HEK293 (cell line): Measurements from ENCODE around the gene PKD2L1.

Source experiments
- CTCF ChIA-PET: fragments of 350-600 bp; formaldehyde crosslinking; extraction: SDS; loops from one replicate; lab custom pipeline; 2021; ENCODE audit warnings: antibody characterized with exemption; lab: Yijun Ruan, JAX
- POLR2A ChIA-PET: fragments of 300-600 bp; formaldehyde crosslinking; extraction: SDS; loops from one replicate; lab custom pipeline; 2020; ENCODE audit warnings: antibody characterized with exemption, inconsistent platforms; lab: Yijun Ruan, JAX
- H3K27ac ChIP-seq: fragments of 200-500 bp; sonication (Bioruptor generic); 2 replicates; pipeline ENCODE4 v1.5.1; 2014; ENCODE audit warnings: low read depth, low read length, control low read depth, inconsistent platforms; ENCODE audit errors: extremely low read depth
- H3K36me3 ChIP-seq, 2 experiments: fragments of 200-500 bp in 1 of 2; sonication (Bioruptor generic) in 1 of 2; 1 replicate in 1 of 2; 2 replicates in 1 of 2; pipeline ENCODE4 v1.5.1; 2014 to 2017; ENCODE audit warnings: inconsistent platforms in 2 of 2, low read length in 2 of 2; ENCODE audit not compliant: control insufficient read depth in 2 of 2, insufficient read depth in 1 of 2
- H3K4me1 ChIP-seq: fragments of 200-500 bp; sonication (Bioruptor generic); 2 replicates; pipeline ENCODE4 v1.5.1; 2014; ENCODE audit warnings: mild to moderate bottlenecking, low read length, inconsistent platforms; ENCODE audit not compliant: control insufficient read depth, insufficient read depth
- H3K4me3 ChIP-seq: 2 replicates; pipeline ENCODE4 v1.5.1; 2011; ENCODE audit warnings: low read depth, mild to moderate bottlenecking, control low read depth, low read length, moderate library complexity
- H3K9me3 ChIP-seq: fragments of 200-500 bp; sonication (Bioruptor generic); 2 replicates; pipeline ENCODE4 v1.5.1; 2014; ENCODE audit warnings: low read depth, low read length, inconsistent platforms; ENCODE audit not compliant: control insufficient read depth, insufficient read depth
- EGR2 ChIP-seq: fragments of 450-650 bp; formaldehyde crosslinking; IDR thresholded peaks from 2 replicates; pipeline ENCODE4 v1.5.1; 2016; ENCODE audit warnings: low read depth, missing biosample characterization, missing genetic modification characterization
- FEZF1 ChIP-seq: fragments of 450-650 bp; formaldehyde crosslinking; IDR thresholded peaks from 2 replicates; pipeline ENCODE4 v1.5.1; 2016; ENCODE audit warnings: missing biosample characterization, missing genetic modification characterization
- GLI2 ChIP-seq: fragments of 450-650 bp; formaldehyde crosslinking; IDR thresholded peaks from 2 replicates; pipeline ENCODE4; 2017; ENCODE audit warnings: missing biosample characterization, missing genetic modification characterization, low read depth, borderline replicate concordance
- SCRT2 ChIP-seq: fragments of 450-650 bp; formaldehyde crosslinking; IDR thresholded peaks from 2 replicates; pipeline ENCODE4 v1.5.1; 2016; ENCODE audit warnings: missing biosample characterization, missing genetic modification characterization
- ZBTB21 ChIP-seq: fragments of 450-650 bp; formaldehyde crosslinking; IDR thresholded peaks from 2 replicates; pipeline ENCODE4 v1.5.1; 2017; ENCODE audit warnings: missing biosample characterization, missing genetic modification characterization
- ZBTB8A ChIP-seq: fragments of 450-650 bp; formaldehyde crosslinking; IDR thresholded peaks from 2 replicates; pipeline ENCODE4 v1.5.1; 2016; ENCODE audit warnings: missing biosample characterization, missing genetic modification characterization
- ZNF121 ChIP-seq: fragments of 450-650 bp; formaldehyde crosslinking; IDR thresholded peaks from 2 replicates; pipeline ENCODE4 v1.5.1; 2016; ENCODE audit warnings: missing biosample characterization, missing genetic modification characterization
- ZNF2 ChIP-seq: fragments of 450-650 bp; formaldehyde crosslinking; IDR thresholded peaks from 2 replicates; pipeline ENCODE4 v1.5.1; 2016; ENCODE audit warnings: missing biosample characterization, missing genetic modification characterization
- ZNF274 ChIP-seq, 2 experiments: fragments of 200-500 bp in 1 of 2; fragments of 450-650 bp in 1 of 2; sonication (Bioruptor generic) in 1 of 2; formaldehyde crosslinking in 1 of 2; IDR thresholded peaks; 2 replicates each; pipeline versions ENCODE4 v1.5.1 to v1.6.1; 2014 to 2016; ENCODE audit warnings: borderline replicate concordance in 1 of 2, inconsistent platforms in 1 of 2, low read length in 1 of 2, missing biosample characterization in 1 of 2, missing genetic modification characterization in 1 of 2
- ZNF341 ChIP-seq: fragments of 450-650 bp; formaldehyde crosslinking; IDR thresholded peaks from 2 replicates; pipeline ENCODE4; 2016; ENCODE audit warnings: low read depth, missing biosample characterization, missing genetic modification characterization
- ZNF555 ChIP-seq: fragments of 450-650 bp; formaldehyde crosslinking; conservative IDR thresholded peaks from 2 replicates; pipeline ENCODE4 v1.5.1; 2017; ENCODE audit warnings: missing biosample characterization, mild to moderate bottlenecking, missing genetic modification characterization, inconsistent platforms
- ZSCAN30 ChIP-seq: fragments of 450-650 bp; IDR thresholded peaks from 2 replicates; pipeline ENCODE4 v1.5.1; 2018; ENCODE audit warnings: missing biosample characterization, mild to moderate bottlenecking, missing genetic modification characterization, moderate library complexity
- TF ChIP-seq, protein P1 (sequence below): fragments of 450-650 bp; formaldehyde crosslinking; IDR thresholded peaks from 2 replicates; pipeline ENCODE4 v1.5.1; 2017; ENCODE audit warnings: missing biosample characterization, missing genetic modification characterization
- TF ChIP-seq, protein P2 (sequence below): fragments of 450-650 bp; formaldehyde crosslinking; IDR thresholded peaks from 2 replicates; pipeline ENCODE4 v1.5.1; 2016; ENCODE audit warnings: missing biosample characterization, missing genetic modification characterization, borderline replicate concordance
- TF ChIP-seq, protein P3 (sequence below): fragments of 450-650 bp; formaldehyde crosslinking; IDR thresholded peaks from 2 replicates; pipeline ENCODE4 v1.5.1; 2016; ENCODE audit warnings: missing biosample characterization, missing genetic modification characterization, borderline replicate concordance
- TF ChIP-seq, protein P4 (sequence below): fragments of 450-650 bp; formaldehyde crosslinking; IDR thresholded peaks from 2 replicates; pipeline ENCODE4 v1.5.1; 2016; ENCODE audit warnings: missing biosample characterization, missing genetic modification characterization
- TF ChIP-seq, protein P5 (sequence below): fragments of 450-650 bp; formaldehyde crosslinking; IDR thresholded peaks from 2 replicates; pipeline ENCODE4 v1.5.1; 2016; ENCODE audit warnings: missing biosample characterization, missing genetic modification characterization
- TF ChIP-seq, protein P6 (sequence below): sonication (generic); formaldehyde crosslinking; IDR thresholded peaks from 2 replicates; pipeline ENCODE4 v1.8.1; 2022; ENCODE audit warnings: mild to moderate bottlenecking, moderate library complexity, missing genetic modification reagents
- TF ChIP-seq, protein P7 (sequence below): fragments of 450-650 bp; formaldehyde crosslinking; IDR thresholded peaks from 2 replicates; pipeline ENCODE4 v1.5.1; 2016; ENCODE audit warnings: missing biosample characterization, missing genetic modification characterization

The PKD2L1 gene

DNA sequence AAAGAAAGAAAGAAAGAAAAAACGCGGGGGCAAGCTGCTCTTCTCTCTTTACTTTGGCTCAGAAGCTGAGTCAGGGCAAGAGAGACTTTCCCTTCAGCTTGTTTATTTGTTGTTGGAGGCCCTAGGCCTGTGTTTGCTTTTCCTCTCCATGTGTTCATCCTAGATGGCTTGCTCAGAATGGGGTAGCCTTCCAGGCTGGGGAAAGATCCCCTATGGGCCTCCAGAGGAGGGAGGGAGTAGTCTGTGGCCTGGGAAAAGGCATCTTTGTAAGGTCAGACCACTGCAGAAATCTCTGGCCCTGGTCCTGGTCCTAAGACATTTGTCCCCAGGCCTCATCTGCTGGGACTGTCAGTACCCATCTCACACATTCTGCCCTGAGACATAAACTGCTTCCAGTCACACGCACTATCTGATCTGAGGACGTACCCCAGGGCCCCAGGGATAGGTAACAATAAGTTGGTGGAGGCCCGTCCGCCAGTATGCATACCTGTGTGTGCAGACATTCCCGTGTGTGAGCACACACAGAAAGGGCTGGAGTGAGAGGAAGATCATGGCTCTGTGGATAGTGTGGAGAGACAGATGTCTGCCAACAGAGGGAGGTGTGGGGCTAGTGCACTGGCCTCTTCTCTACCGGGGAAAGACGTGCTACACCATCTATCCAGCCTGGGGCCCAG, 12.1 kb upstream of the PKD2L1 start:
- H3K27ac ChIP-seq: no peak overlapping the region; the same call in 1 of the 2 replicates
- POLR2A ChIA-PET: interaction anchor here (0.6 to 2.6 kb wide), 2 partner anchors 31 to 49 kb away, joined by 3 to 9 read pairs; no protein-coding TSS in a partner anchor
- TF ChIP-seq, protein P1, sequence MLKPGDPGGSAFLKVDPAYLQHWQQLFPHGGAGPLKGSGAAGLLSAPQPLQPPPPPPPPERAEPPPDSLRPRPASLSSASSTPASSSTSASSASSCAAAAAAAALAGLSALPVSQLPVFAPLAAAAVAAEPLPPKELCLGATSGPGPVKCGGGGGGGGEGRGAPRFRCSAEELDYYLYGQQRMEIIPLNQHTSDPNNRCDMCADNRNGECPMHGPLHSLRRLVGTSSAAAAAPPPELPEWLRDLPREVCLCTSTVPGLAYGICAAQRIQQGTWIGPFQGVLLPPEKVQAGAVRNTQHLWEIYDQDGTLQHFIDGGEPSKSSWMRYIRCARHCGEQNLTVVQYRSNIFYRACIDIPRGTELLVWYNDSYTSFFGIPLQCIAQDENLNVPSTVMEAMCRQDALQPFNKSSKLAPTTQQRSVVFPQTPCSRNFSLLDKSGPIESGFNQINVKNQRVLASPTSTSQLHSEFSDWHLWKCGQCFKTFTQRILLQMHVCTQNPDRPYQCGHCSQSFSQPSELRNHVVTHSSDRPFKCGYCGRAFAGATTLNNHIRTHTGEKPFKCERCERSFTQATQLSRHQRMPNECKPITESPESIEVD: no peak
- TF ChIP-seq ZSCAN30: 0 out of 2 replicates have a peak, but pooled peaks have one; percentile 35
- no peak for TF ChIP-seq FEZF1 (tag by site-specific recombination)
- TF ChIP-seq ZBTB8A (tag by site-specific recombination): no peak
- TF ChIP-seq, protein P2, sequence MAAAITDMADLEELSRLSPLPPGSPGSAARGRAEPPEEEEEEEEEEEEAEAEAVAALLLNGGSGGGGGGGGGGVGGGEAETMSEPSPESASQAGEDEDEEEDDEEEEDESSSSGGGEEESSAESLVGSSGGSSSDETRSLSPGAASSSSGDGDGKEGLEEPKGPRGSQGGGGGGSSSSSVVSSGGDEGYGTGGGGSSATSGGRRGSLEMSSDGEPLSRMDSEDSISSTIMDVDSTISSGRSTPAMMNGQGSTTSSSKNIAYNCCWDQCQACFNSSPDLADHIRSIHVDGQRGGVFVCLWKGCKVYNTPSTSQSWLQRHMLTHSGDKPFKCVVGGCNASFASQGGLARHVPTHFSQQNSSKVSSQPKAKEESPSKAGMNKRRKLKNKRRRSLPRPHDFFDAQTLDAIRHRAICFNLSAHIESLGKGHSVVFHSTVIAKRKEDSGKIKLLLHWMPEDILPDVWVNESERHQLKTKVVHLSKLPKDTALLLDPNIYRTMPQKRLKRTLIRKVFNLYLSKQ (tag by site-specific recombination): no peak
- TF ChIP-seq GLI2 (tag by site-specific recombination): no peak
- TF ChIP-seq ZNF274 (IDR thresholded peaks at IDR 0.05; ENCODE audit: low read length): no peak
- no peak for TF ChIP-seq ZNF274 (tag by site-specific recombination; IDR thresholded peaks at IDR 0.05; ENCODE audit: borderline replicate concordance)
- TF ChIP-seq, protein P3, sequence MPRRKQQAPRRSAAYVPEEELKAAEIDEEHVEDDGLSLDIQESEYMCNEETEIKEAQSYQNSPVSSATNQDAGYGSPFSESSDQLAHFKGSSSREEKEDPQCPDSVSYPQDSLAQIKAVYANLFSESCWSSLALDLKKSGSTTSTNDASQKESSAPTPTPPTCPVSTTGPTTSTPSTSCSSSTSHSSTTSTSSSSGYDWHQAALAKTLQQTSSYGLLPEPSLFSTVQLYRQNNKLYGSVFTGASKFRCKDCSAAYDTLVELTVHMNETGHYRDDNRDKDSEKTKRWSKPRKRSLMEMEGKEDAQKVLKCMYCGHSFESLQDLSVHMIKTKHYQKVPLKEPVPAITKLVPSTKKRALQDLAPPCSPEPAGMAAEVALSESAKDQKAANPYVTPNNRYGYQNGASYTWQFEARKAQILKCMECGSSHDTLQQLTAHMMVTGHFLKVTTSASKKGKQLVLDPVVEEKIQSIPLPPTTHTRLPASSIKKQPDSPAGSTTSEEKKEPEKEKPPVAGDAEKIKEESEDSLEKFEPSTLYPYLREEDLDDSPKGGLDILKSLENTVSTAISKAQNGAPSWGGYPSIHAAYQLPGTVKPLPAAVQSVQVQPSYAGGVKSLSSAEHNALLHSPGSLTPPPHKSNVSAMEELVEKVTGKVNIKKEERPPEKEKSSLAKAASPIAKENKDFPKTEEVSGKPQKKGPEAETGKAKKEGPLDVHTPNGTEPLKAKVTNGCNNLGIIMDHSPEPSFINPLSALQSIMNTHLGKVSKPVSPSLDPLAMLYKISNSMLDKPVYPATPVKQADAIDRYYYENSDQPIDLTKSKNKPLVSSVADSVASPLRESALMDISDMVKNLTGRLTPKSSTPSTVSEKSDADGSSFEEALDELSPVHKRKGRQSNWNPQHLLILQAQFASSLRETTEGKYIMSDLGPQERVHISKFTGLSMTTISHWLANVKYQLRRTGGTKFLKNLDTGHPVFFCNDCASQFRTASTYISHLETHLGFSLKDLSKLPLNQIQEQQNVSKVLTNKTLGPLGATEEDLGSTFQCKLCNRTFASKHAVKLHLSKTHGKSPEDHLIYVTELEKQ: no peak
- no peak for TF ChIP-seq SCRT2 (tag by site-specific recombination)
- TF ChIP-seq, protein P4, sequence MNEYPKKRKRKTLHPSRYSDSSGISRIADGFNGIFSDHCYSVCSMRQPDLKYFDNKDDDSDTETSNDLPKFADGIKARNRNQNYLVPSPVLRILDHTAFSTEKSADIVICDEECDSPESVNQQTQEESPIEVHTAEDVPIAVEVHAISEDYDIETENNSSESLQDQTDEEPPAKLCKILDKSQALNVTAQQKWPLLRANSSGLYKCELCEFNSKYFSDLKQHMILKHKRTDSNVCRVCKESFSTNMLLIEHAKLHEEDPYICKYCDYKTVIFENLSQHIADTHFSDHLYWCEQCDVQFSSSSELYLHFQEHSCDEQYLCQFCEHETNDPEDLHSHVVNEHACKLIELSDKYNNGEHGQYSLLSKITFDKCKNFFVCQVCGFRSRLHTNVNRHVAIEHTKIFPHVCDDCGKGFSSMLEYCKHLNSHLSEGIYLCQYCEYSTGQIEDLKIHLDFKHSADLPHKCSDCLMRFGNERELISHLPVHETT (tag by site-specific recombination): no peak
- no peak for TF ChIP-seq ZNF121 (tag by site-specific recombination)
- peak; percentile 98 for TF ChIP-seq ZNF2
- TF ChIP-seq, protein P5, sequence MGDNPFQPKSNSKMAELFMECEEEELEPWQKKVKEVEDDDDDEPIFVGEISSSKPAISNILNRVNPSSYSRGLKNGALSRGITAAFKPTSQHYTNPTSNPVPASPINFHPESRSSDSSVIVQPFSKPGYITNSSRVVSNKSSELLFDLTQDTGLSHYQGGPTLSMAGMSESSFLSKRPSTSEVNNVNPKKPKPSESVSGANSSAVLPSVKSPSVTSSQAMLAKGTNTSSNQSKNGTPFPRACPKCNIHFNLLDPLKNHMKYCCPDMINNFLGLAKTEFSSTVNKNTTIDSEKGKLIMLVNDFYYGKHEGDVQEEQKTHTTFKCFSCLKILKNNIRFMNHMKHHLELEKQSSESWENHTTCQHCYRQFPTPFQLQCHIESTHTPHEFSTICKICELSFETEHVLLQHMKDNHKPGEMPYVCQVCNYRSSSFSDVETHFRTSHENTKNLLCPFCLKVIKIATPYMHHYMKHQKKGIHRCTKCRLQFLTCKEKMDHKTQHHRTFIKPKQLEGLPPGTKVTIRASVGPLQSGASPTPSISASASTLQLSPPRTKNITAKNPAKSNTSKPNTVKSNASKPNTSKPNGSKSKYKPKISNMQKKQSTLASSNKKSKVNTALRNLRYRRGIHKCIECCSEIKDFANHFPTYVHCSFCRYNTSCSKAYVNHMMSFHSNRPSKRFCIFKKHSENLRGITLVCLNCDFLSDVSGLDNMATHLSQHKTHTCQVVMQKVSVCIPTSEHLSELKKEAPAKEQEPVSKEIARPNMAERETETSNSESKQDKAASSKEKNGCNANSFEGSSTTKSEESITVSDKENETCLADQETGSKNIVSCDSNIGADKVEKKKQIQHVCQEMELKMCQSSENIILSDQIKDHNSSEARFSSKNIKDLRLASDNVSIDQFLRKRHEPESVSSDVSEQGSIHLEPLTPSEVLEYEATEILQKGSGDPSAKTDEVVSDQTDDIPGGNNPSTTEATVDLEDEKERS: no peak
- TF ChIP-seq ZNF555: no peak
- TF ChIP-seq, protein P6, sequence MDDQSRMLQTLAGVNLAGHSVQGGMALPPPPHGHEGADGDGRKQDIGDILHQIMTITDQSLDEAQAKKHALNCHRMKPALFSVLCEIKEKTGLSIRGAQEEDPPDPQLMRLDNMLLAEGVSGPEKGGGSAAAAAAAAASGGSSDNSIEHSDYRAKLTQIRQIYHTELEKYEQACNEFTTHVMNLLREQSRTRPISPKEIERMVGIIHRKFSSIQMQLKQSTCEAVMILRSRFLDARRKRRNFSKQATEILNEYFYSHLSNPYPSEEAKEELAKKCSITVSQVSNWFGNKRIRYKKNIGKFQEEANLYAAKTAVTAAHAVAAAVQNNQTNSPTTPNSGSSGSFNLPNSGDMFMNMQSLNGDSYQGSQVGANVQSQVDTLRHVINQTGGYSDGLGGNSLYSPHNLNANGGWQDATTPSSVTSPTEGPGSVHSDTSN (CRISPR knock-in tag): no peak
- peak; percentile 65 for TF ChIP-seq ZNF341 (tag by site-specific recombination)
- TF ChIP-seq, protein P7, sequence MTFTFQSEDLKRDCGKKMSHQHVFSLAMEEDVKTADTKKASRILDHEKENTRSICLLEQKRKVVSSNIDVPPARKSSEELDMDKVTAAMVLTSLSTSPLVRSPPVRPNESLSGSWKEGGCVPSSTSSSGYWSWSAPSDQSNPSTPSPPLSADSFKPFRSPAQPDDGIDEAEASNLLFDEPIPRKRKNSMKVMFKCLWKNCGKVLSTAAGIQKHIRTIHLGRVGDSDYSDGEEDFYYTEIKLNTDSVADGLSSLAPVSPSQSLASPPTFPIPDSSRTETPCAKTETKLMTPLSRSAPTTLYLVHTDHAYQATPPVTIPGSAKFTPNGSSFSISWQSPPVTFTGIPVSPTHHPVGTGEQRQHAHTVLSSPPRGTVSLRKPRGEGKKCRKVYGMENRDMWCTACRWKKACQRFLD (tag by site-specific recombination): no peak
- no peak for TF ChIP-seq EGR2 (tag by site-specific recombination)
- TF ChIP-seq ZBTB21 (tag by site-specific recombination): no peak

More for the DNA sequence above, 12.1 kb upstream of the PKD2L1 start:
- CTCF ChIA-PET: interaction anchor here (0.6 to 20.2 kb wide), 20 partner anchors 8 to 180 kb away, joined by 3 to 342 read pairs (median 4); no protein-coding TSS in a partner anchor
- Histone ChIP-seq H3K9me3 (no peaks in the 10 kb centered on the region), H3K4me3 (no peak overlapping the region), H3K36me3 (no peaks in the 10 kb centered on the region), H3K4me1 (0 out of 2 replicates have a peak, but pooled peaks cover 3% of the 10 kb centered on the region)
